Tibial nerve (tissue), 4 donors: ENCODE measurements around the gene TNIP1.

ENCODE experiments used
- EP300 ChIP-seq, 2 donors: sonication (generic); formaldehyde crosslinking; IDR thresholded peaks; one replicate each; pipeline ENCODE4 v1.6.1; 2017; ENCODE audit warnings: antibody characterized with exemption in 2 of 2, mild to moderate bottlenecking in 1 of 2
- POLR2A ChIP-seq, 2 donors: fragments of 450-650 bp; IDR thresholded peaks; one replicate each; pipeline ENCODE4 v1.6.1; 2017; ENCODE audit warnings: antibody characterized with exemption in 2 of 2, mild to moderate bottlenecking in 2 of 2, moderate library complexity in 2 of 2
- TF ChIP-seq, protein P1 (sequence below), 5 experiments: fragments of 200-600 bp in 3 of 5; fragments of 450-650 bp in 2 of 5; sonication (generic) in 3 of 5; IDR thresholded peaks; one replicate each; pipeline ENCODE4 v1.5.1; 2016 to 2019; ENCODE audit warnings: antibody characterized with exemption in 5 of 5, mild to moderate bottlenecking in 3 of 5, moderate library complexity in 2 of 5

DNA sequence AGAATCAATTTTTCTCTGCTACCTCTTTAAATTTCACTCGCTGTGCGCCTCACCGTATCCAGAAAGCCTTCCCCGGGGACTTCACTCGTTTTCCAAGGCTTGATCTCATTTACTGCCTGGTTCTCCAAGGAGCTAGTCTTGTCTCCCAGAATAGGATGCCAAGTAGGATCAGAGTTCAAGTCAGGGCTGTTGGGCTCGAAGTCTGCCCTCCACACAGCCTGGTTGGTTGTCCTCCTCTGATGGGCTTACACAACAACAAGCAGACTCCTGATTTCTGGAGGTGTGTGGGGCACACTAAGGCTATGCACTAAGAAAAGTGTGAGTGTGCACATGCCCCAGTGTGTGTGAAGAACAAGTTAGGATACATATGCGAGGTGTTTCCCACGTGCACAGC lies 14.0 kb upstream of the TNIP1 start:
- TF ChIP-seq, protein P1, sequence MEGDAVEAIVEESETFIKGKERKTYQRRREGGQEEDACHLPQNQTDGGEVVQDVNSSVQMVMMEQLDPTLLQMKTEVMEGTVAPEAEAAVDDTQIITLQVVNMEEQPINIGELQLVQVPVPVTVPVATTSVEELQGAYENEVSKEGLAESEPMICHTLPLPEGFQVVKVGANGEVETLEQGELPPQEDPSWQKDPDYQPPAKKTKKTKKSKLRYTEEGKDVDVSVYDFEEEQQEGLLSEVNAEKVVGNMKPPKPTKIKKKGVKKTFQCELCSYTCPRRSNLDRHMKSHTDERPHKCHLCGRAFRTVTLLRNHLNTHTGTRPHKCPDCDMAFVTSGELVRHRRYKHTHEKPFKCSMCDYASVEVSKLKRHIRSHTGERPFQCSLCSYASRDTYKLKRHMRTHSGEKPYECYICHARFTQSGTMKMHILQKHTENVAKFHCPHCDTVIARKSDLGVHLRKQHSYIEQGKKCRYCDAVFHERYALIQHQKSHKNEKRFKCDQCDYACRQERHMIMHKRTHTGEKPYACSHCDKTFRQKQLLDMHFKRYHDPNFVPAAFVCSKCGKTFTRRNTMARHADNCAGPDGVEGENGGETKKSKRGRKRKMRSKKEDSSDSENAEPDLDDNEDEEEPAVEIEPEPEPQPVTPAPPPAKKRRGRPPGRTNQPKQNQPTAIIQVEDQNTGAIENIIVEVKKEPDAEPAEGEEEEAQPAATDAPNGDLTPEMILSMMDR (IDR thresholded peaks at IDR 0.05), result no peak
- TF ChIP-seq EP300 (IDR thresholded peaks at IDR 0.05) (no peak), POLR2A (IDR thresholded peaks at IDR 0.05) (no peak)
